MCF 10A (cell line): ENCODE data around the gene PABPC4L. TPM values are rescaled to one million over a fixed set of nuclear protein-coding genes. Genes with fewer than 3 reads are reported as not detected.
"Not testable (repeated sequence)": the region's sequence is repeated elsewhere in the genome, so short reads cannot be mapped to it uniquely, and the experiment has no call there.

Experiments
- BruUV-seq: library from RNA; stranded (reverse); fragments of 400-500 nt; replicated peaks from 2 replicates; lab custom pipeline; 2021; lab: Mats Ljungman, UMichigan
- CTCF ChIA-PET: fragments of 300-600 bp; sonication (Branson Sonifier 250); formaldehyde crosslinking; extraction: SDS; loops from one replicate; lab custom pipeline; 2021; ENCODE audit warnings: antibody characterized with exemption, inconsistent platforms; lab: Yijun Ruan, JAX
- POLR2A ChIA-PET: fragments of 300-600, 350-650 bp; sonication (Branson Sonifier 250); formaldehyde crosslinking; extraction: SDS; loops from one replicate; lab custom pipeline; 2020; ENCODE audit warnings: antibody characterized with exemption, inconsistent platforms; lab: Yijun Ruan, JAX
- DNase-seq: peaks from one replicate; pipeline ENCODE4 v3.0.0-alpha.2; 2018; ENCODE audit not compliant: unreplicated experiment
- H3K27ac Mint-ChIP-seq: one replicate; pipeline ENCODE4 v1.8.0; 2022; ENCODE audit warnings: mild to moderate bottlenecking, low read depth, mixed read lengths; ENCODE audit not compliant: unreplicated experiment
- H3K27me3 Mint-ChIP-seq: one replicate; pipeline ENCODE4 v1.8.0; 2022; ENCODE audit warnings: mixed read lengths; ENCODE audit not compliant: insufficient read depth, unreplicated experiment
- H3K36me3 Mint-ChIP-seq: one replicate; pipeline ENCODE4 v1.8.0; 2022; ENCODE audit warnings: mild to moderate bottlenecking, moderate library complexity, mixed read lengths; ENCODE audit not compliant: insufficient read depth, unreplicated experiment
- H3K4me1 Mint-ChIP-seq: one replicate; pipeline ENCODE4 v1.8.0; 2022; ENCODE audit warnings: mixed read lengths; ENCODE audit not compliant: insufficient read depth, unreplicated experiment
- H3K4me3 Mint-ChIP-seq: one replicate; pipeline ENCODE4 v1.8.0; 2022; ENCODE audit warnings: mild to moderate bottlenecking, moderate library complexity, mixed read lengths; ENCODE audit not compliant: unreplicated experiment
- H3K9me3 Mint-ChIP-seq: one replicate; pipeline ENCODE4 v1.8.0; 2022; ENCODE audit warnings: mixed read lengths; ENCODE audit not compliant: unreplicated experiment
- CTCF ChIP-seq: fragments of 200-600 bp; IDR thresholded peaks from one replicate; pipeline ENCODE4 v1.8.0; 2022; ENCODE audit warnings: antibody characterized with exemption, mild to moderate bottlenecking; ENCODE audit not compliant: unreplicated experiment
- intact Hi-C: fragments of 100-400 bp; cut with micrococcal nuclease; formaldehyde crosslinking; loops from 2 replicates; pipeline ENCODE4 v1.14.1; 2022
- total RNA-seq: library from RNA; stranded (reverse); gene quantifications from 2 replicates; pipeline ENCODE4 v1.2.3, GENCODE V29; 2022

The PABPC4L gene
- total RNA-seq, 1 experiment from 2014 or later = 0.28 TPM

DNA sequence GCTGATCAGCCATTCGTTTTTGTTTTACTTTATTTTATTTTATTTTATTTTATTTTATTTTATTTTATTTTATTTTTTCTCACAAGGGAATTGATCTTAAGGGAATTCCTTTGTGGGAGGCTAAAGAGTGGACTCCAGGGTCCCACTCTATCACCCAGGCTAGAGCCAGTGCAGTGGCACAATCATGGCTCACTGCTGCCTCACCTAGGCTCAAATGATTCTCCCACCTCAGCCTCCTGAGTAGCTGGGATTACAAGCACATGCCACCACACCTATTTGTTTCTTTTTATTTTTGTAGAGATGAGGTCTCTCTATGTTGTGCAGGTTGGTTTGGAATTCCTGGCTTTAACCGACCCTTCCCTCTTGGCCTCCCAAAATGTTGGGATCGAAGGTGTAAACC, 17.5 kb upstream of the PABPC4L start:
- no peaks in the 10 kb centered on the region for H3K27me3 Mint-ChIP-seq

DNA sequence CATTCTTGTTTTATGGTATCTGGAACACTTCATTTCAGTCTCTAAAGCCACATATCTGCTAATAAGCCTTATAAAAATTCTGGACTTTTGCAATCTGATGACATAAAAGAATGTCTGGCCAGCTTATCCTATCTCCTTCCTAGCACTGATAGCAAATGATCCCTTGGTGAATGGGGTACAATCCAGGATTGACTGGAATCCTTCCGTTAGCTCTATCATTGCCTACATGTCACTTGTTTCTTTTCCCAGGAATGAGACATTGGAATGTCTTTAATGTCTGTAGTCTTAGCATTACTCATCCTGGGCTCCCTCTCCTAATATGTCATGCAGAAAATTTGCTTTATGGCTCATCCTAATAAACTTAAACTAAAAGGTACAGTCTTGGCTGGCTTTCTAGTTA, 14.8 kb upstream of the PABPC4L start:
- Mint-ChIP-seq H3K9me3 (no peaks in the 10 kb centered on the region), H3K27ac (no peak overlapping the region), H3K4me3 (no peak overlapping the region), H3K36me3 (no peaks in the 10 kb centered on the region), H3K4me1 (peaks cover 5% of the 10 kb centered on the region), H3K27me3 (no peaks in the 10 kb centered on the region)
- intact Hi-C loops = no loop called here
- no peak for DNase-seq
- ChIA-PET POLR2A (interaction anchor here (0.8 kb wide), 1 partner anchor 31 kb away, joined by 3 read pairs; no protein-coding TSS in a partner anchor), CTCF (no interaction called here)
- no peak for TF ChIP-seq CTCF
- no TSS peak for BruUV-seq

More for the DNA sequence above, 17.5 kb upstream of the PABPC4L start:
- no TSS peak for BruUV-seq
- TF ChIP-seq CTCF = no peak
- peaks cover 5% of the 10 kb centered on the region for H3K4me1 Mint-ChIP-seq
- no peak overlapping the region for H3K27ac Mint-ChIP-seq
- no peak for DNase-seq
- POLR2A ChIA-PET = no interaction called here
- no peaks in the 10 kb centered on the region for H3K36me3 Mint-ChIP-seq
- H3K4me3 Mint-ChIP-seq = no peak overlapping the region
- intact Hi-C loops = no loop called here
- H3K9me3 Mint-ChIP-seq = no peaks in the 10 kb centered on the region
- CTCF ChIA-PET = no interaction called here

DNA sequence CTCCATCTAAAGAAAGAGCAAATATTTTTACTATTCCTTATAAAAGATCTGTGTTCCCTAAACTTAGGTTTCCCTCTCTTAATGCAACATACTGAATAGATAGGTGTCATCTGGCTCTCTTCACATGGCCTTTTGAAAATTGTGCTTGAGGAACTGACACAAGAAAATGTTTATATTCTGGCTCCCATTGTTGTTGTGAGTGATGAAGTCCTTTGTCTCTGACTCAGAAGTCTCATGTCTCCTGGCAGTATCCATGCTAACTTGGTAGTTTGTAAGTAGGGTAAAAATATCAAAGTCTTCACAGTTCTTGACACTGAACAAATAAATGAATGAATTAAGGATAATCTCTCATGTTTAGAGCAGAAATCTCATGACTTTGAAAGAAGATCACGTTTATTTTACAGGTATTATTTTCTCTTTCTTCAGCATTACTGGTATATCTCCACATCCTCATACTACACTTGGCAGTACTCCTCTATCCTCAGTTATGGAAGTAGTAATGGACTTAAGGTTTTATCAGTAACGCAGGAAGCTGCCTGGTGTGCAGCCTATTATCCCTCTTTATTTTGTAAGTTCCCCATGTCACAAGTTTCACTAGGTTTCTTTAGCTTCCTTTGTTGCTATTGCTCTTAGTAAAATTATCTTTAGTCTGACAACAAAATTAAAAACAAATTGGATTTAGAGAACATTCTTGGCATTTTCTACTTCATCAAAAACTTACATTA, 14.2 kb upstream of the PABPC4L start:
- POLR2A ChIA-PET = interaction anchor here (0.6 to 0.8 kb wide), 2 partner anchors 31 to 831 kb away, joined by 3 read pairs; no protein-coding TSS in a partner anchor
- BruUV-seq = no TSS peak
- no peak for TF ChIP-seq CTCF
- no peak for DNase-seq
- Mint-ChIP-seq H3K27me3 (no peaks in the 10 kb centered on the region), H3K9me3 (no peaks in the 10 kb centered on the region), H3K27ac (no peak overlapping the region), H3K36me3 (no peaks in the 10 kb centered on the region), H3K4me1 (peaks cover 5% of the 10 kb centered on the region), H3K4me3 (no peak overlapping the region)
- CTCF ChIA-PET = no interaction called here
- intact Hi-C loops = no loop called here

DNA sequence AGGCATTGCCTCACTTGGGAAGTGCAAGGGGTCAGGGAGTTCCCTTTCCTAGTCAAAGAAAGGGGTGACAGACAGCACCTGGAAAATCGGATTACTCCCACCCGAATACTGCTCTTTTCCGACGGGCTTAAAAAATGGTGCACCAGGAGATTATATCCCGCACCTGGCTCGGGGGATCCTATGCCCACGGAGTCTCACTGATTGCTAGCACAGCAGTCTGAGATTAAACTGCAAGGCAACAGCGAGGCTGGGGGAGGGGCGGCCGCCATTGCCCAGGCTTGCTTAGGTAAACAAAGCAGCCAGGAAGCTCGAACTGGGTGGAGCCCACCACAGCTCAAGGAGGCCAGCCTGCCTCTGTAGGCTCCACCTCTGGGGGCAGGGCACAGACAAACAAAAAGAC, 6.4 kb upstream of the PABPC4L start:
- POLR2A ChIA-PET, H3K4me3 Mint-ChIP-seq, H3K27me3 Mint-ChIP-seq, CTCF ChIA-PET, BruUV-seq, H3K4me1 Mint-ChIP-seq, H3K27ac Mint-ChIP-seq, intact Hi-C loops, DNase-seq, H3K9me3 Mint-ChIP-seq, H3K36me3 Mint-ChIP-seq: not testable (repeated sequence)
